ENCODE data around the gene AP2M1. TPM values are rescaled to one million over a fixed set of nuclear protein-coding genes. Genes with fewer than 3 reads are reported as not detected.

The AP2M1 gene
- total and polyA plus RNA-seq, 2 donors (not counting 1 experiment from before 2014, with no cell fraction given), result 430 to 746 TPM

DNA sequence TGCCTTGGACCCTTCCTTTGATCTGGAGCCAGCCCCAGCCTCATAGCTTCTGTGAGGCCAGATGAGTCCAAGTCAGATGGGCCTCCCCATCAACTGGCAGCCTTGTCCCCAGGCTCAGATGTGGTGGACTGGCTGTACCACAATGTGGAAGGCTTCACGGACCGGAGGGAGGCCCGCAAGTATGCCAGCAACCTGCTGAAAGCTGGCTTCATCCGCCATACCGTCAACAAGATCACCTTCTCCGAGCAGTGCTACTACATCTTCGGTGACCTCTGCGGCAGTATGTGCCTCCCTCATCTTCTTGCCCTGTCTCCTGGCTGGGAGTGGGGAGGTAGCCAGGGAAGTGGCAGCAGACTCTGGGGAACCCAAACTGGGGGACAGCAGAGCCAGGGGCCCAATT is 6.9 kb upstream of the AP2M1 start:
- DNase-seq (ENCODE audit: low read depth in 2 of 2), result no peak
- TF ChIP-seq EZH2 (IDR thresholded peaks at IDR 0.05; ENCODE audit: low read length, missing control alignments), result no peak
- TF ChIP-seq, protein P1, sequence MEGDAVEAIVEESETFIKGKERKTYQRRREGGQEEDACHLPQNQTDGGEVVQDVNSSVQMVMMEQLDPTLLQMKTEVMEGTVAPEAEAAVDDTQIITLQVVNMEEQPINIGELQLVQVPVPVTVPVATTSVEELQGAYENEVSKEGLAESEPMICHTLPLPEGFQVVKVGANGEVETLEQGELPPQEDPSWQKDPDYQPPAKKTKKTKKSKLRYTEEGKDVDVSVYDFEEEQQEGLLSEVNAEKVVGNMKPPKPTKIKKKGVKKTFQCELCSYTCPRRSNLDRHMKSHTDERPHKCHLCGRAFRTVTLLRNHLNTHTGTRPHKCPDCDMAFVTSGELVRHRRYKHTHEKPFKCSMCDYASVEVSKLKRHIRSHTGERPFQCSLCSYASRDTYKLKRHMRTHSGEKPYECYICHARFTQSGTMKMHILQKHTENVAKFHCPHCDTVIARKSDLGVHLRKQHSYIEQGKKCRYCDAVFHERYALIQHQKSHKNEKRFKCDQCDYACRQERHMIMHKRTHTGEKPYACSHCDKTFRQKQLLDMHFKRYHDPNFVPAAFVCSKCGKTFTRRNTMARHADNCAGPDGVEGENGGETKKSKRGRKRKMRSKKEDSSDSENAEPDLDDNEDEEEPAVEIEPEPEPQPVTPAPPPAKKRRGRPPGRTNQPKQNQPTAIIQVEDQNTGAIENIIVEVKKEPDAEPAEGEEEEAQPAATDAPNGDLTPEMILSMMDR (conservative IDR thresholded peaks at IDR 0.05 in 1 of 2, IDR thresholded peaks at IDR 0.05 in 1 of 2; ENCODE audit: low read depth in 1 of 2, low read length in 2 of 2), result no peak
- H3K36me3 ChIP-seq (ENCODE audit: control insufficient read depth, insufficient read depth, low read length), result peaks cover 38% of the 10 kb centered on the region
- no peaks in the 10 kb centered on the region for H3K27me3 ChIP-seq (ENCODE audit: control insufficient read depth, insufficient read depth, low read length)
- peaks cover 16% of the 10 kb centered on the region for H3K79me2 ChIP-seq (ENCODE audit: control insufficient read depth, insufficient read depth, low read length)
- no peak overlapping the region for H3K4me2 ChIP-seq (ENCODE audit: extremely low read depth, insufficient read depth, low read length)
- H3K9me3 ChIP-seq (ENCODE audit: control insufficient read depth, insufficient read depth, low read depth, low read length), result no peaks in the 10 kb centered on the region
- no peaks in the 10 kb centered on the region for H4K20me1 ChIP-seq (ENCODE audit: control insufficient read depth, extremely low read depth, insufficient read depth, low read length)
- no peak overlapping the region for H2AFZ ChIP-seq (ENCODE audit: low read length)
- peaks cover 4% of the 10 kb centered on the region for H3K4me1 ChIP-seq (ENCODE audit: control insufficient read depth, extremely low read depth, insufficient read depth, low read length)
- no peak overlapping the region for H3K4me3 ChIP-seq (replicated peaks in 1 of 4; ENCODE audit: control extremely low read depth in 1 of 4, insufficient read depth in 1 of 4, low read depth in 3 of 4, low read length in 4 of 4)
- H3K9ac ChIP-seq (ENCODE audit: insufficient read depth, low read length), result no peak overlapping the region
- H3K27ac ChIP-seq (ENCODE audit: insufficient read depth, low read length), result peak overlapping the region; percentile 65

- H3K4me1 ChIP-seq (ENCODE audit: control insufficient read depth, extremely low read depth, insufficient read depth, low read length), result peaks cover 4% of the 10 kb centered on the region
- H4K20me1 ChIP-seq (ENCODE audit: control insufficient read depth, extremely low read depth, insufficient read depth, low read length), result no peaks in the 10 kb centered on the region
- H3K79me2 ChIP-seq (ENCODE audit: control insufficient read depth, insufficient read depth, low read length), result peaks cover 9% of the 10 kb centered on the region
- H2AFZ ChIP-seq (ENCODE audit: low read length), result no peak overlapping the region
- H3K27me3 ChIP-seq (ENCODE audit: control insufficient read depth, insufficient read depth, low read length), result no peaks in the 10 kb centered on the region
- H3K36me3 ChIP-seq (ENCODE audit: control insufficient read depth, insufficient read depth, low read length), result peaks cover 36% of the 10 kb centered on the region
- no peaks in the 10 kb centered on the region for H3K9me3 ChIP-seq (ENCODE audit: control insufficient read depth, insufficient read depth, low read depth, low read length)
- TF ChIP-seq EZH2 (IDR thresholded peaks at IDR 0.05; ENCODE audit: low read length, missing control alignments), result no peak
- TF ChIP-seq, protein P1 (conservative IDR thresholded peaks at IDR 0.05 in 1 of 2, IDR thresholded peaks at IDR 0.05 in 1 of 2; ENCODE audit: low read depth in 1 of 2, low read length in 2 of 2), result no peak
- no peak overlapping the region for H3K4me3 ChIP-seq (replicated peaks in 1 of 4; ENCODE audit: control extremely low read depth in 1 of 4, insufficient read depth in 1 of 4, low read depth in 3 of 4, low read length in 4 of 4)
- peak overlapping the region; percentile 19 for H3K4me2 ChIP-seq (ENCODE audit: extremely low read depth, insufficient read depth, low read length)
- peak; percentile 55 to 87 for DNase-seq (ENCODE audit: low read depth in 2 of 2)
- no peak overlapping the region for H3K9ac ChIP-seq (ENCODE audit: insufficient read depth, low read length)
- peak overlapping the region; percentile 65 for H3K27ac ChIP-seq (ENCODE audit: insufficient read depth, low read length)
These were observed 6.1 kb upstream of the AP2M1 start for GRCh38 chr3:184168363-184169120.

DNA sequence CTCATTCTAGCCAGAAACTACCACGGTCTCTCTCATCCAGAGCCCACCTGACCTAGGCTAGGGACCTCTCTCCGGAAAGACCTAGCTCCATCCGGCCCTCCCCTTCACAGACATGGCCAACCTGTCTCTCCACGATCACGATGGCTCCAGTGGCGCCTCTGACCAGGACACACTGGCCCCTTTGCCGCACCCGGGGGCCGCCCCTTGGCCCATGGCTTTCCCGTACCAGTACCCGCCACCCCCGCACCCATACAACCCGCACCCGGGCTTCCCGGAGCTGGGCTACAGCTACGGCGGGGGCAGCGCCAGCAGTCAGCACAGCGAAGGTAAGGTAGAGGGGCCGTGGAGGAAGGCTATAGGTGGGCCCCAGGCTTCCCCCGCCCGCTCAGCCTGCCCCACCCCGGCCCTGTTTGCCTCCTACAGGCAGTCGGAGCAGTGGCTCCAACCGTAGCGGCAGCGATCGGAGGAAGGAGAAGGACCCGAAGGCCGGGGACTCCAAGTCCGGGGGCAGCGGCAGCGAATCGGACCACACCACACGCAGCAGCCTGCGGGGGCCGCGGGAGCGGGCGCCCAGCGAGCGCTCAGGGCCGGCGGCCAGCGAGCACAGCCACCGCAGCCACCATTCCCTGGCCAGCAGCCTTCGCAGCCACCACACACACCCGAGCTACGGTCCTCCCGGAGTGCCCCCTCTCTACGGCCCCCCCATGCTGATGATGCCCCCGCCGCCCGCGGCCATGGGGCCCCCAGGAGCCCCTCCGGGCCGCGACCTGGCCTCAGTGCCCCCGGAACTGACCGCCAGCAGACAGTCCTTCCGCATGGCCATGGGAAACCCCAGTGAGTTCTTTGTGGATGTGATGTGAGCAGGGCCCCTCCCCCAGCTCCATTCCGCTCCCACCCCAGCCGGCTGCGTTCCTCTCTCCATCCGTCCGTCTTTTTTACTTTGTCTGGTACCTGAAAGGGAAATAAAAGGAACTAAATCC is 4.5 kb upstream of the AP2M1 start:
- Histone ChIP-seq H3K9ac (ENCODE audit: insufficient read depth, low read length) (no peak overlapping the region), H4K20me1 (ENCODE audit: control insufficient read depth, extremely low read depth, insufficient read depth, low read length) (no peaks in the 10 kb centered on the region), H3K27me3 (ENCODE audit: control insufficient read depth, insufficient read depth, low read length) (no peaks in the 10 kb centered on the region), H3K4me3 (replicated peaks in 1 of 4; ENCODE audit: control extremely low read depth in 1 of 4, insufficient read depth in 1 of 4, low read depth in 3 of 4, low read length in 4 of 4) (no peak overlapping the region), H3K36me3 (ENCODE audit: control insufficient read depth, insufficient read depth, low read length) (peaks cover 26% of the 10 kb centered on the region), H3K4me2 (ENCODE audit: extremely low read depth, insufficient read depth, low read length) (no peak overlapping the region), H3K9me3 (ENCODE audit: control insufficient read depth, insufficient read depth, low read depth, low read length) (no peaks in the 10 kb centered on the region), H3K27ac (ENCODE audit: insufficient read depth, low read length) (no peak overlapping the region), H3K4me1 (ENCODE audit: control insufficient read depth, extremely low read depth, insufficient read depth, low read length) (peaks cover 4% of the 10 kb centered on the region), H3K79me2 (ENCODE audit: control insufficient read depth, insufficient read depth, low read length) (peaks cover 5% of the 10 kb centered on the region), H2AFZ (ENCODE audit: low read length) (no peak overlapping the region)
- no peak for DNase-seq (ENCODE audit: low read depth in 2 of 2)
- no peak for TF ChIP-seq EZH2 (IDR thresholded peaks at IDR 0.05; ENCODE audit: low read length, missing control alignments)
- TF ChIP-seq, protein P1 (conservative IDR thresholded peaks at IDR 0.05 in 1 of 2, IDR thresholded peaks at IDR 0.05 in 1 of 2; ENCODE audit: low read depth in 1 of 2, low read length in 2 of 2), result no peak
